K562 (cell line): ENCODE results near the gene HMX2. TPM values are rescaled to one million over a fixed set of nuclear protein-coding genes. Genes with fewer than 3 reads are reported as not detected.

ENCODE experiments used
- ATAC-seq: fragments of 200-7000 bp; cut with Tn5 transposase; 3 replicates; pipeline ENCODE4 v1.9.1; 2020; ENCODE audit warnings: moderate library complexity
- BruUV-seq: library from RNA; stranded (reverse); fragments of 400-500 nt; replicated peaks from 2 replicates; lab custom pipeline; 2021; lab: Mats Ljungman, UMichigan
- CTCF ChIA-PET: fragments of 300-600 bp; formaldehyde crosslinking; extraction: SDS; loops from one replicate; lab custom pipeline; 2021; ENCODE audit warnings: low intra/inter-chr PET ratio; lab: Yijun Ruan, JAX
- POLR2A ChIA-PET: fragments of 300-600, 350-650 bp; sonication (Branson Sonifier 250); formaldehyde crosslinking; extraction: SDS; loops from one replicate; lab custom pipeline; 2021; ENCODE audit warnings: antibody characterized with exemption, inconsistent platforms; lab: Yijun Ruan, JAX
- DNase-seq, 4 experiments: peaks; one replicate each; pipeline versions ENCODE4 v3.0.0 to v3.0.0-alpha.2; 2011 to 2018; ENCODE audit warnings: low spot score in 3 of 4, mixed read lengths in 3 of 4; ENCODE audit errors: extremely low read depth in 1 of 4
- FAIRE-seq: peaks from 2 replicates; lab custom pipeline; 2011; peaks lifted over from hg19 to GRCh38; lab: Jason Lieb, UNC
- H2AFZ ChIP-seq: 2 replicates; pipeline ENCODE4 v1.6.0; 2011; ENCODE audit warnings: low read depth, low read length, control low read depth, inconsistent platforms
- H3K27ac ChIP-seq: fragments of 200-600 bp; 3 replicates; pipeline ENCODE4 v1.8.0; 2011; ENCODE audit warnings: low read depth, mild to moderate bottlenecking, control low read depth, inconsistent platforms, low read length, moderate library complexity, mixed read lengths; ENCODE audit errors: extremely low read depth
- H3K27me3 ChIP-seq, 2 experiments: fragments of 300-600 bp in 1 of 2; 2 replicates in 1 of 2; 3 replicates in 1 of 2; pipeline versions ENCODE4 v1.6.0 to v1.8.0; 2011; ENCODE audit warnings: inconsistent platforms in 2 of 2, low read length in 2 of 2, mild to moderate bottlenecking in 1 of 2, mixed read lengths in 1 of 2, moderate library complexity in 1 of 2; ENCODE audit not compliant: control insufficient read depth in 2 of 2, insufficient read depth in 2 of 2
- H3K36me3 ChIP-seq: fragments of 300-600 bp; 3 replicates; pipeline ENCODE4 v1.8.0; 2011; ENCODE audit warnings: mild to moderate bottlenecking, low read length, inconsistent platforms; ENCODE audit not compliant: control insufficient read depth, insufficient read depth
- H3K4me1 ChIP-seq, 2 experiments: fragments of 200-600 bp in 1 of 2; replicated peaks in 1 of 2; 2 replicates in 1 of 2; 3 replicates in 1 of 2; pipeline versions ENCODE4 v1.5.1 to v1.8.0; 2011; ENCODE audit warnings: inconsistent platforms in 2 of 2, low read length in 2 of 2, mild to moderate bottlenecking in 1 of 2, mixed read lengths in 1 of 2, moderate library complexity in 1 of 2; ENCODE audit not compliant: control insufficient read depth in 2 of 2, insufficient read depth in 2 of 2
- H3K4me2 ChIP-seq: 2 replicates; pipeline ENCODE4 v1.6.1; 2011; ENCODE audit warnings: low read length, control low read depth, inconsistent platforms, mixed read lengths; ENCODE audit not compliant: insufficient read depth
- H3K4me3 ChIP-seq: fragments of 200-600 bp; sonication (generic), shearing (Covaris generic); 2 replicates; pipeline ENCODE4 v1.5.1; 2016; ENCODE audit warnings: control low read depth, inconsistent platforms
- H3K79me2 ChIP-seq: fragments of 200-600 bp; 3 replicates; pipeline ENCODE4 v1.8.0; 2011; ENCODE audit warnings: low read length, inconsistent platforms; ENCODE audit not compliant: control insufficient read depth, insufficient read depth
- H3K9ac ChIP-seq, 2 experiments: 2 replicates each; pipeline versions ENCODE4 v1.6.0 to v1.6.1; 2011; ENCODE audit warnings: low read depth in 2 of 2, low read length in 2 of 2, control low read depth in 1 of 2, inconsistent platforms in 1 of 2, mild to moderate bottlenecking in 1 of 2, mixed read lengths in 1 of 2; ENCODE audit not compliant: insufficient read depth in 1 of 2
- H3K9me1 ChIP-seq: one replicate; pipeline ENCODE4 v1.6.0; 2011; ENCODE audit warnings: inconsistent platforms, mild to moderate bottlenecking, low read length, moderate library complexity; ENCODE audit not compliant: control insufficient read depth, insufficient read depth
- H3K9me3 ChIP-seq: replicated peaks from 2 replicates; pipeline ENCODE4 v1.5.1; 2011; ENCODE audit warnings: low read depth, low read length, inconsistent platforms; ENCODE audit not compliant: control insufficient read depth, insufficient read depth
- H4K20me1 ChIP-seq: replicated peaks from 2 replicates; pipeline ENCODE4 v1.6.1; 2011; ENCODE audit warnings: low read length, inconsistent platforms, mixed read lengths; ENCODE audit not compliant: control insufficient read depth, insufficient read depth
- MXD1 ChIP-seq: fragments of 250-450 bp; sonication (Bioruptor Pico); IDR thresholded peaks from 2 replicates; pipeline ENCODE4 v1.8.0; 2021; ENCODE audit warnings: borderline replicate concordance, mild to moderate bottlenecking, moderate library complexity; ENCODE audit not compliant: poor library complexity, severe bottlenecking
- NR2C1 ChIP-seq, 2 experiments: fragments of 450-650 bp; IDR thresholded peaks; 2 replicates each; pipeline ENCODE4 v1.6.1; 2017; ENCODE audit warnings: mild to moderate bottlenecking in 2 of 2, antibody characterized with exemption in 1 of 2, inconsistent platforms in 1 of 2, missing compliant biosample characterization in 1 of 2, missing genetic modification characterization in 1 of 2
- ZC3H4 ChIP-seq: sonication (generic); formaldehyde crosslinking; IDR thresholded peaks from 2 replicates; pipeline ENCODE4 v1.9.0; 2021; ENCODE audit warnings: missing genetic modification reagents, borderline replicate concordance
- WGBS: fragments of 100-300 bp; shearing (Covaris generic); methylation state at CpG from one replicate; pipeline ENCODE4 v1.1.6; 2016; ENCODE audit warnings: low coverage, mixed read lengths; ENCODE audit not compliant: insufficient coverage; ENCODE audit errors: missing lambda C conversion rate; 5-methylcytosine and 5-hydroxymethylcytosine counted together
- in situ Hi-C: fragments of 300-500 bp; cut with MboI; formaldehyde crosslinking; loops from 4 replicates; pipeline ENCODE4 v1.15.0; 2018; ENCODE audit warnings: inconsistent platforms, mixed read lengths
- intact Hi-C: fragments of 100-400 bp; cut with micrococcal nuclease; formaldehyde crosslinking; loops from 2 replicates; pipeline ENCODE4 v1.14.2; 2022
- polyA plus RNA-seq, 8 experiments: library from polyadenylated mRNA; depleted of rRNA in 4 of 8; stranded (reverse) in 5 of 8; unstranded in 3 of 8; fragments of >200 nt; fragmentation: Nextera tagmentation in 2 of 8; fragmentation: Illumina TruSeq in 1 of 8; extraction: Ambion mirVana in 2 of 8; extraction: Trizol in 1 of 8; gene quantifications; 2 replicates each; pipeline versions ENCODE4 v1.2.1 to v1.2.3, GENCODE V29; 2011 to 2014; ENCODE audit warnings: inconsistent platforms in 1 of 8, missing spikeins in 1 of 8
- total RNA-seq, 7 experiments: library from RNA; depleted of rRNA in 6 of 7; stranded (reverse); fragments of >200 nt in 6 of 7; fragmentation: Illumina TruSeq in 2 of 7; extraction: Trizol in 2 of 7; gene quantifications; 2 replicates each; pipeline versions ENCODE4 v1.2.1 to v1.2.3, GENCODE V29; 2011 to 2021; ENCODE audit warnings: low replicate concordance in 1 of 7
- TF ChIP-seq, protein P1 (sequence below): fragments of 250-450 bp; sonication (Bioruptor Pico); IDR thresholded peaks from 2 replicates; pipeline ENCODE4 v1.5.0; 2021; ENCODE audit warnings: mild to moderate bottlenecking, borderline replicate concordance
- TF ChIP-seq, protein P2 (sequence below): fragments of 250-450 bp; sonication (Bioruptor Pico); IDR thresholded peaks from 2 replicates; pipeline ENCODE4 v1.5.0; 2020; ENCODE audit warnings: mild to moderate bottlenecking

HMX2 gene
- total and polyA plus RNA-seq, 9 of the 15 experiments (the other 6 are each of a cell fraction or from before 2014, with no cell fraction given): 0.07 to 0.58 (median 0.09) TPM; not detected in 2

- TF ChIP-seq MXD1 (no peak), ZC3H4 (CRISPR knock-in tag) (no peak)
Measured at GRCh38 chr10:123149568-123150270, 1.8 kb downstream of the HMX2 start (continued).

- H3K9me1 ChIP-seq: no peaks in the 10 kb centered on the region
- no peak overlapping the region for H3K4me2 ChIP-seq
- H3K79me2 ChIP-seq: peaks cover 13% of the 10 kb centered on the region
- TF ChIP-seq NR2C1 (IDR thresholded peaks at IDR 0.05): peak; percentile 77
- peak; percentile 62 for TF ChIP-seq NR2C1 (tag; IDR thresholded peaks at IDR 0.05)
- TF ChIP-seq, protein P1, sequence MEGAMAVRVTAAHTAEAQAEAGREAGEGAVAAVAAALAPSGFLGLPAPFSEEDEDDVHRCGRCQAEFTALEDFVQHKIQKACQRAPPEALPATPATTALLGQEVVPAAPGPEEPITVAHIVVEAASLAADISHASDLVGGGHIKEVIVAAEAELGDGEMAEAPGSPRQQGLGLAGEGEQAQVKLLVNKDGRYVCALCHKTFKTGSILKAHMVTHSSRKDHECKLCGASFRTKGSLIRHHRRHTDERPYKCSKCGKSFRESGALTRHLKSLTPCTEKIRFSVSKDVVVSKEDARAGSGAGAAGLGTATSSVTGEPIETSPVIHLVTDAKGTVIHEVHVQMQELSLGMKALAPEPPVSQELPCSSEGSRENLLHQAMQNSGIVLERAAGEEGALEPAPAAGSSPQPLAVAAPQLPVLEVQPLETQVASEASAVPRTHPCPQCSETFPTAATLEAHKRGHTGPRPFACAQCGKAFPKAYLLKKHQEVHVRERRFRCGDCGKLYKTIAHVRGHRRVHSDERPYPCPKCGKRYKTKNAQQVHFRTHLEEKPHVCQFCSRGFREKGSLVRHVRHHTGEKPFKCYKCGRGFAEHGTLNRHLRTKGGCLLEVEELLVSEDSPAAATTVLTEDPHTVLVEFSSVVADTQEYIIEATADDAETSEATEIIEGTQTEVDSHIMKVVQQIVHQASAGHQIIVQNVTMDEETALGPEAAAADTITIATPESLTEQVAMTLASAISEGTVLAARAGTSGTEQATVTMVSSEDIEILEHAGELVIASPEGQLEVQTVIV (CRISPR knock-in tag): no peak
- TF ChIP-seq, protein P2, sequence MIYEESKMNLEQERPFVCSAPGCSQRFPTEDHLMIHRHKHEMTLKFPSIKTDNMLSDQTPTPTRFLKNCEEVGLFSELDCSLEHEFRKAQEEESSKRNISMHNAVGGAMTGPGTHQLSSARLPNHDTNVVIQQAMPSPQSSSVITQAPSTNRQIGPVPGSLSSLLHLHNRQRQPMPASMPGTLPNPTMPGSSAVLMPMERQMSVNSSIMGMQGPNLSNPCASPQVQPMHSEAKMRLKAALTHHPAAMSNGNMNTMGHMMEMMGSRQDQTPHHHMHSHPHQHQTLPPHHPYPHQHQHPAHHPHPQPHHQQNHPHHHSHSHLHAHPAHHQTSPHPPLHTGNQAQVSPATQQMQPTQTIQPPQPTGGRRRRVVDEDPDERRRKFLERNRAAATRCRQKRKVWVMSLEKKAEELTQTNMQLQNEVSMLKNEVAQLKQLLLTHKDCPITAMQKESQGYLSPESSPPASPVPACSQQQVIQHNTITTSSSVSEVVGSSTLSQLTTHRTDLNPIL (CRISPR knock-in tag): no peak
- H4K20me1 ChIP-seq: no peaks in the 10 kb centered on the region
- no TSS peak for BruUV-seq
- ATAC-seq (no peak), DNase-seq (no peak), FAIRE-seq (no peak)
- ChIA-PET CTCF (no interaction called here), POLR2A (no interaction called here)
- no peak overlapping the region for H3K4me3 ChIP-seq
- peaks cover 8% of the 10 kb centered on the region for H3K36me3 ChIP-seq
- no peak overlapping the region for H3K27ac ChIP-seq
- H2AFZ ChIP-seq: no peak overlapping the region
- 82% methylated on average over 14 of the region's 34 CpGs for WGBS
- no peaks in the 10 kb centered on the region for H3K9me3 ChIP-seq
- intact Hi-C loops: no loop called here
- in situ Hi-C loops: no loop called here
- H3K4me1 ChIP-seq: peaks cover 2 to 23% of the 10 kb centered on the region in 2 experiments; a peak in 3 of 5 replicates
- H3K27me3 ChIP-seq: no peaks in the 10 kb centered on the region
- H3K9ac ChIP-seq: no peak overlapping the region
Measured at GRCh38 chr10:123150271-123150985, 2.5 kb downstream of the HMX2 start.
